IPS-20b (cell line): ENCODE measurements around the gene SLC22A6.
A peak's percentile ranks its signal among the peaks of the same experiment; 100 is the strongest.

ENCODE experiments used
- H3K27ac ChIP-seq: one replicate; pipeline ENCODE4 v1.5.1; 2013; ENCODE audit warnings: low read length
- H3K27me3 ChIP-seq: 2 replicates; pipeline ENCODE4 v1.6.1; 2013; ENCODE audit warnings: mild to moderate bottlenecking, low read length, inconsistent platforms; ENCODE audit not compliant: insufficient read depth
- H3K36me3 ChIP-seq: 2 replicates; pipeline ENCODE4 v1.6.1; 2013; ENCODE audit warnings: low read depth, mild to moderate bottlenecking, inconsistent platforms, low read length, moderate library complexity; ENCODE audit not compliant: insufficient read depth
- H3K4me1 ChIP-seq: 2 replicates; pipeline ENCODE4 v1.6.1; 2013; ENCODE audit warnings: mild to moderate bottlenecking, control low read depth, inconsistent platforms, low read length, moderate library complexity; ENCODE audit not compliant: insufficient read depth
- H3K4me3 ChIP-seq: 2 replicates; pipeline ENCODE4 v1.5.1; 2013; ENCODE audit warnings: mild to moderate bottlenecking, low read length, inconsistent platforms
- H3K9ac ChIP-seq: 2 replicates; pipeline ENCODE4 v1.6.1; 2013; ENCODE audit warnings: low read depth, mild to moderate bottlenecking, inconsistent platforms, low read length, moderate library complexity
- H3K9me3 ChIP-seq: 2 replicates; pipeline ENCODE4 v1.6.1; 2013; ENCODE audit warnings: mild to moderate bottlenecking, low read depth, low read length, inconsistent platforms; ENCODE audit not compliant: insufficient read depth

The SLC22A6 gene

GRCh38 chr11:62926680-62927455 is 57.9 kb downstream of the SLC22A6 start:
- Histone ChIP-seq H3K36me3 (no peaks in the 10 kb centered on the region), H3K4me3 (peak overlapping the region; percentile 77), H3K4me1 (peaks cover 7% of the 10 kb centered on the region), H3K9me3 (no peaks in the 10 kb centered on the region), H3K27ac (no peak overlapping the region), H3K9ac (peak overlapping the region; percentile 35; the same call in 1 of the 2 replicates), H3K27me3 (peaks cover 85% of the 10 kb centered on the region)
